ENCODE results near the gene SMAD9.

The SMAD9 gene

GRCh38 chr13:36862002-36862685 is 57.9 kb downstream of the SMAD9 start:
- no peak overlapping the region for H2AFZ ChIP-seq (ENCODE audit: low read length)
- no peaks in the 10 kb centered on the region for H3K36me3 ChIP-seq (replicated peaks; ENCODE audit: insufficient read depth, low read length)
- no peak overlapping the region for H3K4me2 ChIP-seq (ENCODE audit: low read depth, low read length)
- no peak overlapping the region for H3K4me3 ChIP-seq (ENCODE audit: low read length)
- H3F3A ChIP-seq (ENCODE audit: insufficient read depth, low read length) = no peaks in the 10 kb centered on the region
- no peaks in the 10 kb centered on the region for H3K79me2 ChIP-seq (ENCODE audit: low read length)
- H3K9ac ChIP-seq (ENCODE audit: low read length) = no peak overlapping the region
- no peaks in the 10 kb centered on the region for H3K9me2 ChIP-seq (replicated peaks; ENCODE audit: insufficient read depth, low read length)
- DNase-seq = no peak
- H3K27ac ChIP-seq (ENCODE audit: low read length) = no peak overlapping the region
- H4K20me1 ChIP-seq (ENCODE audit: insufficient read depth, low read length) = no peaks in the 10 kb centered on the region
- TF ChIP-seq EZH2 (optimal IDR thresholded peaks at IDR 0.05; ENCODE audit: low read depth, low read length) (no peak), EZH2phosphoT487 (IDR thresholded peaks at IDR 0.05; ENCODE audit: low read length) (no peak), CTCF (IDR thresholded peaks at IDR 0.05; ENCODE audit: low read length) (no peak)
- no peaks in the 10 kb centered on the region for H3K9me3 ChIP-seq (replicated peaks; ENCODE audit: insufficient read depth, low read length)
- no peaks in the 10 kb centered on the region for H3K4me1 ChIP-seq (ENCODE audit: low read length)
- H3K27me3 ChIP-seq (replicated peaks; ENCODE audit: insufficient read depth, low read length) = no peaks in the 10 kb centered on the region

- Histone ChIP-seq H3K4me1 (ENCODE audit: low read length) (no peaks in the 10 kb centered on the region), H3K4me3 (ENCODE audit: low read length) (no peak overlapping the region), H3K9me3 (replicated peaks; ENCODE audit: insufficient read depth, low read length) (no peaks in the 10 kb centered on the region), H4K20me1 (ENCODE audit: insufficient read depth, low read length) (no peaks in the 10 kb centered on the region), H3K9me2 (replicated peaks; ENCODE audit: insufficient read depth, low read length) (no peaks in the 10 kb centered on the region), H3K4me2 (ENCODE audit: low read depth, low read length) (no peak overlapping the region), H3F3A (ENCODE audit: insufficient read depth, low read length) (no peaks in the 10 kb centered on the region), H3K27me3 (replicated peaks; ENCODE audit: insufficient read depth, low read length) (no peaks in the 10 kb centered on the region), H3K9ac (ENCODE audit: low read length) (no peak overlapping the region), H3K27ac (ENCODE audit: low read length) (no peak overlapping the region), H2AFZ (ENCODE audit: low read length) (no peak overlapping the region), H3K79me2 (ENCODE audit: low read length) (no peaks in the 10 kb centered on the region), H3K36me3 (replicated peaks; ENCODE audit: insufficient read depth, low read length) (no peaks in the 10 kb centered on the region)
- DNase-seq = no peak
- no peak for TF ChIP-seq CTCF (IDR thresholded peaks at IDR 0.05; ENCODE audit: low read length)
- TF ChIP-seq EZH2 (optimal IDR thresholded peaks at IDR 0.05; ENCODE audit: low read depth, low read length) = no peak
- TF ChIP-seq EZH2phosphoT487 (IDR thresholded peaks at IDR 0.05; ENCODE audit: low read length) = no peak
These were observed 60.8 kb downstream of the SMAD9 start for GRCh38 chr13:36859259-36859658.

- Histone ChIP-seq H3F3A (ENCODE audit: insufficient read depth, low read length) (no peaks in the 10 kb centered on the region), H3K4me3 (ENCODE audit: low read length) (no peak overlapping the region), H3K9me2 (replicated peaks; ENCODE audit: insufficient read depth, low read length) (no peaks in the 10 kb centered on the region), H2AFZ (ENCODE audit: low read length) (no peak overlapping the region), H3K36me3 (replicated peaks; ENCODE audit: insufficient read depth, low read length) (no peaks in the 10 kb centered on the region), H3K79me2 (ENCODE audit: low read length) (no peaks in the 10 kb centered on the region), H3K4me2 (ENCODE audit: low read depth, low read length) (no peak overlapping the region), H3K9ac (ENCODE audit: low read length) (no peak overlapping the region), H4K20me1 (ENCODE audit: insufficient read depth, low read length) (no peaks in the 10 kb centered on the region), H3K9me3 (replicated peaks; ENCODE audit: insufficient read depth, low read length) (no peaks in the 10 kb centered on the region), H3K27me3 (replicated peaks; ENCODE audit: insufficient read depth, low read length) (no peaks in the 10 kb centered on the region), H3K27ac (ENCODE audit: low read length) (no peak overlapping the region), H3K4me1 (ENCODE audit: low read length) (no peaks in the 10 kb centered on the region)
- TF ChIP-seq CTCF (IDR thresholded peaks at IDR 0.05; ENCODE audit: low read length) (peak; percentile 25), EZH2 (optimal IDR thresholded peaks at IDR 0.05; ENCODE audit: low read depth, low read length) (no peak), EZH2phosphoT487 (IDR thresholded peaks at IDR 0.05; ENCODE audit: low read length) (no peak)
- DNase-seq = peak; percentile 18
These were observed 61.7 kb downstream of the SMAD9 start for GRCh38 chr13:36858290-36858689.
